ENCODE data around the gene TNFRSF13B.

GRCh38 chr17:16961792-16962191 lies 10.1 kb downstream of the TNFRSF13B start:
- no peak for TF ChIP-seq POLR2A (IDR thresholded peaks at IDR 0.05)
- TF ChIP-seq CTCF (IDR thresholded peaks at IDR 0.05): no peak
